WI38 (cell line): ENCODE measurements around the gene PCDHA12.

Experiments used
- H3K4me3 ChIP-seq: 2 replicates; pipeline ENCODE4 v1.5.1; 2011; ENCODE audit warnings: low read depth, mild to moderate bottlenecking, control low read depth, low read length
- CTCF ChIP-seq: IDR thresholded peaks from 2 replicates; pipeline ENCODE4 v1.5.1; 2012; ENCODE audit warnings: low read depth, mild to moderate bottlenecking, control low read depth, low read length

Gene PCDHA12

GRCh38 chr5:140877262-140877581, 2.1 kb downstream of the PCDHA12 start:
- TF ChIP-seq CTCF = no peak
- H3K4me3 ChIP-seq = no peak overlapping the region

GRCh38 chr5:140881889-140882590, 6.9 kb downstream of the PCDHA12 start, which contains the start of gene PCDHA13:
PCDHA13 (plus strand) TSS chr5:140882124; CDS start chr5:140882269, 145 bp downstream.
- H3K4me3 ChIP-seq = no peak within 1 kb of the TSS
- no peak for TF ChIP-seq CTCF

GRCh38 chr5:140882591-140882899, 7.4 kb downstream of the PCDHA12 start:
- no peak for TF ChIP-seq CTCF
- no peak overlapping the region for H3K4me3 ChIP-seq

- TF ChIP-seq CTCF = no peak
- H3K4me3 ChIP-seq = no peak overlapping the region
These were observed 8.3 kb downstream of the PCDHA12 start for GRCh38 chr5:140883373-140883772.

- no peak for TF ChIP-seq CTCF
- no peak overlapping the region for H3K4me3 ChIP-seq
These were observed 9.0 kb downstream of the PCDHA12 start for GRCh38 chr5:140883927-140884697.

- no peak overlapping the region for H3K4me3 ChIP-seq
- TF ChIP-seq CTCF = no peak
These were observed 41.2 kb downstream of the PCDHA12 start for GRCh38 chr5:140916325-140916724.

GRCh38 chr5:140923601-140924000, 48.5 kb downstream of the PCDHA12 start:
- TF ChIP-seq CTCF = no peak
- H3K4me3 ChIP-seq = no peak overlapping the region
